Vagina (tissue), 2 donors: ENCODE data around the gene SMARCA5.

ENCODE experiments used
- POLR2A ChIP-seq, 2 donors: fragments of 450-650 bp; IDR thresholded peaks; one replicate each; pipeline ENCODE4 v1.6.1; 2017; ENCODE audit warnings: antibody characterized with exemption in 2 of 2, mild to moderate bottlenecking in 2 of 2, moderate library complexity in 2 of 2
- POLR2AphosphoS5 ChIP-seq, 2 donors: sonication (generic); formaldehyde crosslinking; IDR thresholded peaks; one replicate each; pipeline ENCODE4 v1.9.0; 2017; ENCODE audit warnings: antibody characterized with exemption in 2 of 2, mild to moderate bottlenecking in 2 of 2, low read depth in 1 of 2; ENCODE audit not compliant: insufficient read depth in 1 of 2
- TF ChIP-seq, protein P1 (sequence below), 3 experiments: fragments of 450-650 bp in 2 of 3; fragments of 200-600 bp in 1 of 3; sonication (generic) in 1 of 3; IDR thresholded peaks; one replicate each; pipeline ENCODE4 v1.5.1; 2017 to 2019; ENCODE audit warnings: antibody characterized with exemption in 3 of 3, mild to moderate bottlenecking in 2 of 3, moderate library complexity in 2 of 3

DNA sequence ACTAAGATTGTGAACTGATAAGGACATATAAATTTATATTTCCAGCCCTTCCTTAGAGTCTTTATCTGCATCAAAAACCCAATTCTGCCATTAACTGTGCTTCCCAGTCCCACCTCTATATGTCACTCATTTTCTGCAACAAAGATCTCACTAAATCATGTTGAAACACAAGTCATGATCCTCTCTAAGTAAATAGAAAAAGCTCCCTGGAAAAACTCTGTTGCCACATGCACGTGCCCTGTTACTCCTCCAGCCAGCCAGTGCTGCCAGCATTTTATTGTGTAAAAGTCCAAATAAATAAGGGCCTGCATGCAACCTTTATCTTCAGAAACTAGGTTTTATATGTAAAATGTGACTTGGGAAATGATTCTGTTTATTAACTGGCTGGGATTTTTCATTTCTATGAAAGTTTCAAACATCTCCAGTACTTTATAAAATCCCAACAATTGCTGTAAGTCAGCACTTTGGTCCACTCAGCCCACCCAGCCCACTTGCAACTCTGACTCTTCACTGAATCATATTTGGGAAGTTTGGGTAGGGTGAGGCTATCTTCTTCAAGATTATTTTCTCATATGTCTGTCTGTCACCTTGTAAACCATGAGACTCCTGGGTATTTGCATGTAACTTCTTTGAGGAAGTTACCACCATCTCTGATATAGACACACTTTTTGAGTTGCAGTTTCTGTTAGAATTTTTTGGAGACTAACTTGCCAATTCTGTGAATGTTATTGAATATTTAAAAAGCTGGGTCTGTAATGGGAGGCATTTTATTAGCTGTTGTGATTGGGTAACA lies 40.0 kb upstream of the SMARCA5 start:
- TF ChIP-seq, protein P1, sequence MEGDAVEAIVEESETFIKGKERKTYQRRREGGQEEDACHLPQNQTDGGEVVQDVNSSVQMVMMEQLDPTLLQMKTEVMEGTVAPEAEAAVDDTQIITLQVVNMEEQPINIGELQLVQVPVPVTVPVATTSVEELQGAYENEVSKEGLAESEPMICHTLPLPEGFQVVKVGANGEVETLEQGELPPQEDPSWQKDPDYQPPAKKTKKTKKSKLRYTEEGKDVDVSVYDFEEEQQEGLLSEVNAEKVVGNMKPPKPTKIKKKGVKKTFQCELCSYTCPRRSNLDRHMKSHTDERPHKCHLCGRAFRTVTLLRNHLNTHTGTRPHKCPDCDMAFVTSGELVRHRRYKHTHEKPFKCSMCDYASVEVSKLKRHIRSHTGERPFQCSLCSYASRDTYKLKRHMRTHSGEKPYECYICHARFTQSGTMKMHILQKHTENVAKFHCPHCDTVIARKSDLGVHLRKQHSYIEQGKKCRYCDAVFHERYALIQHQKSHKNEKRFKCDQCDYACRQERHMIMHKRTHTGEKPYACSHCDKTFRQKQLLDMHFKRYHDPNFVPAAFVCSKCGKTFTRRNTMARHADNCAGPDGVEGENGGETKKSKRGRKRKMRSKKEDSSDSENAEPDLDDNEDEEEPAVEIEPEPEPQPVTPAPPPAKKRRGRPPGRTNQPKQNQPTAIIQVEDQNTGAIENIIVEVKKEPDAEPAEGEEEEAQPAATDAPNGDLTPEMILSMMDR (IDR thresholded peaks at IDR 0.05), result no peak
- TF ChIP-seq POLR2A (IDR thresholded peaks at IDR 0.05) (no peak), POLR2AphosphoS5 (IDR thresholded peaks at IDR 0.05; ENCODE audit: insufficient read depth in 1 of 2, low read depth in 1 of 2) (no peak)
